CD14-positive monocyte (primary cell): Measurements from ENCODE around the gene CTNNA2. TPM values are rescaled to one million over a fixed set of nuclear protein-coding genes. Genes with fewer than 3 reads are reported as not detected.

Experiments
- DNase-seq, 3 donors: peaks; one replicate each; pipeline ENCODE4 v3.0.0-alpha.2; 2011 to 2022
- H2AFZ ChIP-seq: 2 replicates; pipeline ENCODE4 v1.6.0; 2012; ENCODE audit warnings: mild to moderate bottlenecking, low read depth, low read length, inconsistent platforms; ENCODE audit not compliant: insufficient read depth, poor library complexity, severe bottlenecking
- H3K27ac ChIP-seq, 2 donors: 1 replicate in 1 of 2; 2 replicates in 1 of 2; pipeline ENCODE4 v1.5.1; 2012 to 2013; ENCODE audit warnings: low read length in 2 of 2, control low read depth in 1 of 2, inconsistent platforms in 1 of 2, low read depth in 1 of 2, mild to moderate bottlenecking in 1 of 2
- H3K27me3 ChIP-seq, 2 donors: one replicate each; pipeline versions ENCODE4 v1.6.0 to v1.6.1; 2011 to 2013; ENCODE audit warnings: low read length in 2 of 2; ENCODE audit not compliant: control insufficient read depth in 2 of 2, insufficient read depth in 2 of 2
- H3K36me3 ChIP-seq, 2 donors: replicated peaks in 1 of 2; 1 replicate in 1 of 2; 2 replicates in 1 of 2; pipeline versions ENCODE4 v1.5.1 to v1.6.1; 2012 to 2013; ENCODE audit warnings: low read length in 2 of 2, control low read depth in 1 of 2, inconsistent platforms in 1 of 2, mild to moderate bottlenecking in 1 of 2; ENCODE audit not compliant: insufficient read depth in 2 of 2, control insufficient read depth in 1 of 2
- H3K4me1 ChIP-seq, 2 donors: 1 replicate in 1 of 2; 2 replicates in 1 of 2; pipeline versions ENCODE4 v1.5.1 to v1.6.1; 2012 to 2013; ENCODE audit warnings: low read length in 2 of 2, control low read depth in 1 of 2, inconsistent platforms in 1 of 2, mild to moderate bottlenecking in 1 of 2, moderate library complexity in 1 of 2; ENCODE audit not compliant: insufficient read depth in 2 of 2, control insufficient read depth in 1 of 2
- H3K4me2 ChIP-seq: replicated peaks from 2 replicates; pipeline ENCODE3; 2012; ENCODE audit warnings: low read length, moderate library complexity, mild to moderate bottlenecking; ENCODE audit not compliant: poor library complexity, severe bottlenecking; ENCODE audit errors: extremely low read depth
- H3K4me3 ChIP-seq, 3 experiments: fragments of 200-600 bp in 1 of 3; sonication (generic) in 1 of 3; replicated peaks in 1 of 3; 1 replicate in 2 of 3; 2 replicates in 1 of 3; pipeline ENCODE4 v1.5.1; 2011 to 2013; ENCODE audit warnings: low read length in 3 of 3, mild to moderate bottlenecking in 3 of 3, control low read depth in 2 of 3, low read depth in 2 of 3, inconsistent platforms in 1 of 3, moderate library complexity in 1 of 3
- H3K79me2 ChIP-seq: 2 replicates; pipeline ENCODE4 v1.6.0; 2012; ENCODE audit warnings: mild to moderate bottlenecking, control low read depth, inconsistent platforms, low read length, moderate library complexity; ENCODE audit not compliant: insufficient read depth
- H3K9ac ChIP-seq: 2 replicates; pipeline ENCODE4 v1.6.0; 2017; ENCODE audit warnings: low read length, mild to moderate bottlenecking; ENCODE audit not compliant: insufficient read depth, poor library complexity, severe bottlenecking
- H3K9me3 ChIP-seq, 2 donors: replicated peaks in 1 of 2; 1 replicate in 1 of 2; 2 replicates in 1 of 2; pipeline versions ENCODE4 v1.5.1 to v1.6.1; 2012 to 2013; ENCODE audit warnings: low read length in 2 of 2, control low read depth in 1 of 2; ENCODE audit not compliant: control insufficient read depth in 1 of 2, insufficient read depth in 1 of 2
- H4K20me1 ChIP-seq: 2 replicates; pipeline ENCODE4 v1.6.0; 2012; ENCODE audit warnings: mild to moderate bottlenecking, low read length, control low read depth, moderate library complexity; ENCODE audit not compliant: insufficient read depth
- H3K27ac Mint-ChIP-seq, 7 donors: one replicate each; pipeline ENCODE4 v1.8.0; 2020; ENCODE audit warnings: mild to moderate bottlenecking in 7 of 7, mixed read lengths in 7 of 7, moderate library complexity in 6 of 7, inconsistent platforms in 2 of 7
- H3K27me3 Mint-ChIP-seq, 3 donors: one replicate each; pipeline ENCODE4 v1.8.0; 2021 to 2022; ENCODE audit warnings: low read depth in 3 of 3, mild to moderate bottlenecking in 3 of 3, mixed read lengths in 3 of 3, moderate library complexity in 3 of 3, inconsistent platforms in 1 of 3
- H3K36me3 Mint-ChIP-seq, 2 donors: one replicate each; pipeline ENCODE4 v1.8.0; 2020; ENCODE audit warnings: mixed read lengths in 2 of 2, inconsistent platforms in 1 of 2, mild to moderate bottlenecking in 1 of 2
- H3K4me1 Mint-ChIP-seq: one replicate; pipeline ENCODE4 v1.8.0; 2020; ENCODE audit warnings: mild to moderate bottlenecking, mixed read lengths
- H3K4me3 Mint-ChIP-seq, 2 donors: one replicate each; pipeline ENCODE4 v1.8.0; 2020; ENCODE audit warnings: mild to moderate bottlenecking in 2 of 2, mixed read lengths in 2 of 2, moderate library complexity in 1 of 2
- H3K9me3 Mint-ChIP-seq, 7 donors: one replicate each; pipeline ENCODE4 v1.8.0; 2020 to 2022; ENCODE audit warnings: mixed read lengths in 7 of 7, mild to moderate bottlenecking in 6 of 7, moderate library complexity in 6 of 7, inconsistent platforms in 2 of 7
- CTCF ChIP-seq: fragments of 200-600 bp; IDR thresholded peaks from one replicate; pipeline ENCODE4 v1.8.0; 2022; ENCODE audit warnings: antibody characterized with exemption, mild to moderate bottlenecking
- WGBS: methylation state at CpG from one replicate; pipeline ENCODE4 v1.1.5; 2013; ENCODE audit warnings: missing lambda C conversion rate; ENCODE audit not compliant: insufficient coverage; 5-methylcytosine and 5-hydroxymethylcytosine counted together
- intact Hi-C, 2 donors: fragments of 100-400 bp; cut with micrococcal nuclease; formaldehyde crosslinking; loops; one replicate each; pipeline versions ENCODE4 v1.15.0 to v1.15.1; 2023
- polyA plus RNA-seq, 3 donors: library from polyadenylated mRNA; depleted of rRNA in 1 of 3; unstranded in 2 of 3; stranded (reverse) in 1 of 3; fragments of 300-500 nt in 2 of 3; fragments of >200 nt in 1 of 3; fragmentation: Illumina TruSeq in 2 of 3; gene quantifications; 1 replicate in 2 of 3; 2 replicates in 1 of 3; pipeline ENCODE4 v1.2.3, GENCODE V29; 2012 to 2021

The CTNNA2 gene
- polyA plus RNA-seq, 3 donors, result not detected

GRCh38 chr2:80392441-80392840 is 879.6 kb downstream of the CTNNA2 start:
- Mint-ChIP-seq H3K36me3 (no peaks in the 10 kb centered on the region), H3K4me1 (no peaks in the 10 kb centered on the region), H3K27me3 (no peaks in the 10 kb centered on the region), H3K9me3 (peaks cover 0 to 2% (median 1%) of the 10 kb centered on the region in 7 donors), H3K4me3 (no peak overlapping the region), H3K27ac (no peak overlapping the region)
- H4K20me1 ChIP-seq, result no peaks in the 10 kb centered on the region
- no peaks in the 10 kb centered on the region for H3K36me3 ChIP-seq
- DNase-seq, result no peak
- intact Hi-C loops, result no loop called here
- no peaks in the 10 kb centered on the region for H3K27me3 ChIP-seq
- no peak overlapping the region for H3K27ac ChIP-seq
- H3K4me3 ChIP-seq, result no peak overlapping the region
- H3K4me1 ChIP-seq, result no peaks in the 10 kb centered on the region
- H3K9ac ChIP-seq, result no peak overlapping the region
- no peak overlapping the region for H2AFZ ChIP-seq
- no peak for TF ChIP-seq CTCF
- no CpG with 5 or more reads among the region's 2 CpGs for WGBS
- no peaks in the 10 kb centered on the region for H3K79me2 ChIP-seq
- H3K9me3 ChIP-seq, result no peaks in the 10 kb centered on the region
- H3K4me2 ChIP-seq, result no peak overlapping the region

- no peak overlapping the region for H3K27ac Mint-ChIP-seq
- no peaks in the 10 kb centered on the region for H4K20me1 ChIP-seq
- no peaks in the 10 kb centered on the region for H3K36me3 ChIP-seq
- no peaks in the 10 kb centered on the region for H3K27me3 Mint-ChIP-seq
- intact Hi-C loops, result no loop called here
- H3K4me2 ChIP-seq, result no peak overlapping the region
- peaks cover 0 to 5% of the 10 kb centered on the region in 2 donors for H3K9me3 ChIP-seq
- no peaks in the 10 kb centered on the region for H3K79me2 ChIP-seq
- no peaks in the 10 kb centered on the region for H3K4me1 ChIP-seq
- H3K4me3 Mint-ChIP-seq, result no peak overlapping the region
- no peaks in the 10 kb centered on the region for H3K4me1 Mint-ChIP-seq
- H3K36me3 Mint-ChIP-seq, result no peaks in the 10 kb centered on the region
- H3K9me3 Mint-ChIP-seq, result peaks cover 0 to 4% (median 2%) of the 10 kb centered on the region in 7 donors
- H3K27me3 ChIP-seq, result no peaks in the 10 kb centered on the region
- H3K4me3 ChIP-seq, result no peak overlapping the region
- WGBS, result 100% methylated on average over 1 of the region's 1 CpG
- H2AFZ ChIP-seq, result no peak overlapping the region
- H3K9ac ChIP-seq, result no peak overlapping the region
- DNase-seq, result no peak
- TF ChIP-seq CTCF, result no peak
- H3K27ac ChIP-seq, result no peak overlapping the region
These were observed 881.1 kb downstream of the CTNNA2 start for GRCh38 chr2:80393991-80394390.
